ENCODE measurements around the gene GMNC.

GMNC gene

GRCh38 chr3:190870127-190870526 lies 7.6 kb upstream of the GMNC start:
- H3K4me3 ChIP-seq (ENCODE audit: low read depth in 1 of 2, low read length in 1 of 2) = no peak overlapping the region
- no peaks in the 10 kb centered on the region for H3K9me3 ChIP-seq
- peaks cover 12% of the 10 kb centered on the region for H3K27me3 ChIP-seq
- H3K27ac ChIP-seq = no peak overlapping the region
- no peaks in the 10 kb centered on the region for H3K4me1 ChIP-seq (ENCODE audit: control insufficient read depth in 1 of 2, insufficient read depth in 1 of 2, low read depth in 1 of 2, low read length in 1 of 2)
- TF ChIP-seq, protein P1, sequence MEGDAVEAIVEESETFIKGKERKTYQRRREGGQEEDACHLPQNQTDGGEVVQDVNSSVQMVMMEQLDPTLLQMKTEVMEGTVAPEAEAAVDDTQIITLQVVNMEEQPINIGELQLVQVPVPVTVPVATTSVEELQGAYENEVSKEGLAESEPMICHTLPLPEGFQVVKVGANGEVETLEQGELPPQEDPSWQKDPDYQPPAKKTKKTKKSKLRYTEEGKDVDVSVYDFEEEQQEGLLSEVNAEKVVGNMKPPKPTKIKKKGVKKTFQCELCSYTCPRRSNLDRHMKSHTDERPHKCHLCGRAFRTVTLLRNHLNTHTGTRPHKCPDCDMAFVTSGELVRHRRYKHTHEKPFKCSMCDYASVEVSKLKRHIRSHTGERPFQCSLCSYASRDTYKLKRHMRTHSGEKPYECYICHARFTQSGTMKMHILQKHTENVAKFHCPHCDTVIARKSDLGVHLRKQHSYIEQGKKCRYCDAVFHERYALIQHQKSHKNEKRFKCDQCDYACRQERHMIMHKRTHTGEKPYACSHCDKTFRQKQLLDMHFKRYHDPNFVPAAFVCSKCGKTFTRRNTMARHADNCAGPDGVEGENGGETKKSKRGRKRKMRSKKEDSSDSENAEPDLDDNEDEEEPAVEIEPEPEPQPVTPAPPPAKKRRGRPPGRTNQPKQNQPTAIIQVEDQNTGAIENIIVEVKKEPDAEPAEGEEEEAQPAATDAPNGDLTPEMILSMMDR (IDR thresholded peaks at IDR 0.05) = no peak
- H3K36me3 ChIP-seq = no peaks in the 10 kb centered on the region

GRCh38 chr3:190867071-190867470 lies 4.6 kb upstream of the GMNC start:
- TF ChIP-seq, protein P1 (IDR thresholded peaks at IDR 0.05) = no peak
- H3K36me3 ChIP-seq = no peaks in the 10 kb centered on the region
- H3K27me3 ChIP-seq = peaks cover 43% of the 10 kb centered on the region
- no peaks in the 10 kb centered on the region for H3K9me3 ChIP-seq
- H3K4me1 ChIP-seq (ENCODE audit: control insufficient read depth in 1 of 2, insufficient read depth in 1 of 2, low read depth in 1 of 2, low read length in 1 of 2) = no peaks in the 10 kb centered on the region
- no peak overlapping the region for H3K27ac ChIP-seq
- no peak overlapping the region for H3K4me3 ChIP-seq (ENCODE audit: low read depth in 1 of 2, low read length in 1 of 2)

- no peaks in the 10 kb centered on the region for H3K4me1 ChIP-seq (ENCODE audit: control insufficient read depth in 1 of 2, insufficient read depth in 1 of 2, low read depth in 1 of 2, low read length in 1 of 2)
- H3K4me3 ChIP-seq (ENCODE audit: low read depth in 1 of 2, low read length in 1 of 2) = no peak overlapping the region
- H3K36me3 ChIP-seq = no peaks in the 10 kb centered on the region
These were observed 3.3 kb upstream of the GMNC start for GRCh38 chr3:190865828-190866227.

GRCh38 chr3:190865419-190865818 lies 2.9 kb upstream of the GMNC start:
- Histone ChIP-seq H3K36me3 (no peaks in the 10 kb centered on the region), H3K9me3 (no peaks in the 10 kb centered on the region), H3K27me3 (peaks cover 59% of the 10 kb centered on the region), H3K4me1 (ENCODE audit: control insufficient read depth in 1 of 2, insufficient read depth in 1 of 2, low read depth in 1 of 2, low read length in 1 of 2) (no peaks in the 10 kb centered on the region), H3K27ac (no peak overlapping the region), H3K4me3 (ENCODE audit: low read depth in 1 of 2, low read length in 1 of 2) (no peak overlapping the region)
- TF ChIP-seq, protein P1 (IDR thresholded peaks at IDR 0.05) = no peak

More at GRCh38 chr3:190865828-190866227, 3.3 kb upstream of the GMNC start:
- TF ChIP-seq, protein P1 (IDR thresholded peaks at IDR 0.05) = no peak
- peaks cover 55% of the 10 kb centered on the region for H3K27me3 ChIP-seq
- no peak overlapping the region for H3K27ac ChIP-seq
- H3K9me3 ChIP-seq = no peaks in the 10 kb centered on the region

DNA sequence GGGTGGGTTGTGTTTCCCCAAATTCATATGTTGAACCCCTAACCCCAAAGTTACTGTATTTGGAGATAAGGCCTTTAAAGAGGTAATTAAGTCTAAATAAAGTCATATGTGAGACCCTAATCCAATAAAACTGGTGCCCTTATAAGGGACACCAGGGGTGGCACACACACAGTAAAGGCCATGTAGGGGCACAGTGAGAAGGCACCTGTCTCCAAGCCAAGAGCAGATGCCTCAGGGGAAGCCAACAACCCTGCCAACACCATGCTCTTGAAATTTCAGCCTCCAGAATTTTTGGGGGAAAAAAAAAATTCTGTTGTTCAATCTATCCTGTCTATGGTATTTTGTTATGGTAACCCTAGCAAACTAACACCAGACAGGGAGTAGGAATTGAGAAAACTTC lies 1.5 kb upstream of the GMNC start:
- H3K4me1 ChIP-seq (ENCODE audit: control insufficient read depth in 1 of 2, insufficient read depth in 1 of 2, low read depth in 1 of 2, low read length in 1 of 2) = no peaks in the 10 kb centered on the region
- TF ChIP-seq, protein P1 (IDR thresholded peaks at IDR 0.05) = no peak

DNA sequence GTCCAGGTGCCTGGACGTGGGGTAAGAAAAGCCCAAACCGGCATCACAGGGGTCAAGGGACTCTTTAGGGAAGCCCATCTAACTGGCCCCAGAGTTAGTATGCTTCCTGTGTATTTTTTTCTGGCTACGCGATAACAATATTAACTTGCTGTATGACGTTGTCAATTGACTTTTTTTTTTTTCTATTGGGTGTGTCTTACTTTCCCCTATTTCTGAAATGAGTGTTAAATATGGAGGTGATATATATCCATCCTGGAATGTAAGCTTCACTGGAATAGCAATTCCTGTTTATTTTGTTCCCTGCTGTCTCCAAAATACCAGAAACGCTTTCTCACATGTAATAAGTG lies 598 bp upstream of the GMNC start:
- no peaks in the 10 kb centered on the region for H3K36me3 ChIP-seq
- TF ChIP-seq, protein P1 (IDR thresholded peaks at IDR 0.05) = no peak
- H3K4me1 ChIP-seq (ENCODE audit: control insufficient read depth in 1 of 2, insufficient read depth in 1 of 2, low read depth in 1 of 2, low read length in 1 of 2) = no peaks in the 10 kb centered on the region
- no peaks in the 10 kb centered on the region for H3K9me3 ChIP-seq
- H3K27ac ChIP-seq = no peak overlapping the region
- H3K27me3 ChIP-seq = peaks cover 79% of the 10 kb centered on the region
- H3K4me3 ChIP-seq (ENCODE audit: low read depth in 1 of 2, low read length in 1 of 2) = no peak overlapping the region

More for the DNA sequence above, 1.5 kb upstream of the GMNC start:
- Histone ChIP-seq H3K9me3 (no peaks in the 10 kb centered on the region), H3K36me3 (no peaks in the 10 kb centered on the region), H3K4me3 (ENCODE audit: low read depth in 1 of 2, low read length in 1 of 2) (no peak overlapping the region), H3K27me3 (peaks cover 72% of the 10 kb centered on the region), H3K27ac (no peak overlapping the region)
